ENCODE results near the gene SCLY. TPM values are rescaled to one million over a fixed set of nuclear protein-coding genes. Genes with fewer than 3 reads are reported as not detected.

The SCLY gene
- total and polyA plus RNA-seq, 7 donors = 4.6 to 10.1 (median 6.5) TPM

DNA sequence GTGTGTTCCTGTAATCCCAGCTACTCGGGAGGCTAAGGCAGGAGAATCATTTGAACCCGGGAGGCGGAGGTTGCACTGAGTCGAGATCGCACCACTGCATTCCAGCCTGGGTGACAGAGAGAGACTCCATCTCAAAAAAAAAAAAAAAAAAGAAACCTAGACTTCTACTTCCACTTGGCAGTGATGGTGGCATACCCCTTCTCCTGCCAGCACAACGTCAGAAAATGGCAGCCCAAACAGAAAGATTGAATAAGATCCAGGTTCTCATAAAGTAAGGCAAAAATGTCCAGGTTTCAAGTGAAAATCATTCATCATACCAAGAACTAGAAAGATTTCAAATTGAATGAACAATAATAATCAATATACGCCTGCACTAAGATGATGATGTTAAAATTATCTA is 24.0 kb downstream of the SCLY start:
- H3K36me3 ChIP-seq (ENCODE audit: insufficient read depth in 1 of 2, low read depth in 1 of 2) = peaks cover 3 to 28% of the 10 kb centered on the region in 2 donors
- no peak for ATAC-seq

DNA sequence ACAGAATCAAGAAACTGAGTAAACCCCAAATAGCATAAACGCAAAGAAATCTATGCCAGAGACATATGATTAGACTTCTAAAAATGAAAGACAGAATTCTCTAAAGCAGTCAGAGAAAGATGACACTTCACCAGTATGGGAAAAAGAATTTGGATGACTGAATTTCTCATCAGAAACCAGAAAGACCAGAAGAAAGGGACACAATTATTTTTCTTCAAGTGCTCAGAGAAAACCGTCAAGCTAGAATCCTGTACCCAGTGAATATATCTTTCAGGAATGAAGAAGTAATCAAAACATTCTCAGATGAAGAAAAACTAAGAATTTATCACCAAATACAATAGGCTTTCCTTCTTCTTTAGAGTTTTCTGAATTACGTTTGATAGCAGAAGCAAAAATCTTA is 25.1 kb downstream of the SCLY start:
- 96 to 99% (median 97%) methylated on average over 3 of the region's 3 CpGs for WGBS, 3 donors
- no peak for ATAC-seq
- peaks cover 3 to 28% of the 10 kb centered on the region in 2 donors for H3K36me3 ChIP-seq (ENCODE audit: insufficient read depth in 1 of 2, low read depth in 1 of 2)
- no peaks in the 10 kb centered on the region for H3K4me1 ChIP-seq
- no peak overlapping the region for H3K27ac ChIP-seq
- DNase-seq = no peak
- TF ChIP-seq, protein P1, sequence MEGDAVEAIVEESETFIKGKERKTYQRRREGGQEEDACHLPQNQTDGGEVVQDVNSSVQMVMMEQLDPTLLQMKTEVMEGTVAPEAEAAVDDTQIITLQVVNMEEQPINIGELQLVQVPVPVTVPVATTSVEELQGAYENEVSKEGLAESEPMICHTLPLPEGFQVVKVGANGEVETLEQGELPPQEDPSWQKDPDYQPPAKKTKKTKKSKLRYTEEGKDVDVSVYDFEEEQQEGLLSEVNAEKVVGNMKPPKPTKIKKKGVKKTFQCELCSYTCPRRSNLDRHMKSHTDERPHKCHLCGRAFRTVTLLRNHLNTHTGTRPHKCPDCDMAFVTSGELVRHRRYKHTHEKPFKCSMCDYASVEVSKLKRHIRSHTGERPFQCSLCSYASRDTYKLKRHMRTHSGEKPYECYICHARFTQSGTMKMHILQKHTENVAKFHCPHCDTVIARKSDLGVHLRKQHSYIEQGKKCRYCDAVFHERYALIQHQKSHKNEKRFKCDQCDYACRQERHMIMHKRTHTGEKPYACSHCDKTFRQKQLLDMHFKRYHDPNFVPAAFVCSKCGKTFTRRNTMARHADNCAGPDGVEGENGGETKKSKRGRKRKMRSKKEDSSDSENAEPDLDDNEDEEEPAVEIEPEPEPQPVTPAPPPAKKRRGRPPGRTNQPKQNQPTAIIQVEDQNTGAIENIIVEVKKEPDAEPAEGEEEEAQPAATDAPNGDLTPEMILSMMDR (IDR thresholded peaks at IDR 0.05) = no peak
- no peaks in the 10 kb centered on the region for H3K27me3 ChIP-seq (ENCODE audit: insufficient read depth in 3 of 3, low read length in 2 of 3)
- intact Hi-C loops (cut with DNase I) = no loop called here
- H3K9me3 ChIP-seq = no peaks in the 10 kb centered on the region
- no peak overlapping the region for H3K4me3 ChIP-seq

More for the DNA sequence above, 24.0 kb downstream of the SCLY start:
- no peaks in the 10 kb centered on the region for H3K27me3 ChIP-seq (ENCODE audit: insufficient read depth in 3 of 3, low read length in 2 of 3)
- H3K4me3 ChIP-seq = no peak overlapping the region
- no peaks in the 10 kb centered on the region for H3K4me1 ChIP-seq
- WGBS, 3 donors = 87 to 93% (median 89%) methylated on average over 7 of the region's 7 CpGs
- H3K9me3 ChIP-seq = no peaks in the 10 kb centered on the region
- TF ChIP-seq, protein P1 (IDR thresholded peaks at IDR 0.05) = no peak
- intact Hi-C loops (cut with DNase I) = no loop called here
- DNase-seq = no peak
- no peak overlapping the region for H3K27ac ChIP-seq

DNA sequence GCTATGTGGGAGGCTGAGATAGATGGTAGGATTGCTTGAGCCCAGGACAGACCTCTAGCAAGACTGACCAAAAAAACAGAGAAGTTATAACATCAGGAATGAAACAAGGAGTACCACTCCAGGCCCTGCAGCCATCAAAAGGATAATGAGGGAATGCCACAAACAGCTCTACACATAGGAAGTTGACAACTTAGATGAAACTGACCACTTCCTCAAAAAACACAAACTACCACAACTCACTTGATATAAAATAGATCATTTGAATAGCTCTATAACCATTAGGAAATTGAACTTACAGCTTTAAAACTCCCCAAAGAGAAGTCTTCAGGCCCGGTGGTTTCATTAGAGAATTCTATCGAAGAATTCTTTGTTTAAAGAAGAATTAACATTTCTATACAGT is 26.4 kb downstream of the SCLY start:
- ATAC-seq (no peak), DNase-seq (no peak)
- Histone ChIP-seq H3K27ac (no peak overlapping the region), H3K27me3 (ENCODE audit: insufficient read depth in 3 of 3, low read length in 2 of 3) (no peaks in the 10 kb centered on the region), H3K36me3 (ENCODE audit: insufficient read depth in 1 of 2, low read depth in 1 of 2) (peaks cover 3 to 19% of the 10 kb centered on the region in 2 donors), H3K9me3 (no peaks in the 10 kb centered on the region), H3K4me3 (no peak overlapping the region), H3K4me1 (no peaks in the 10 kb centered on the region)
- intact Hi-C loops (cut with DNase I) = no loop called here
- TF ChIP-seq, protein P1 (IDR thresholded peaks at IDR 0.05) = no peak
- WGBS, 3 donors = 85 to 92% (median 89%) methylated on average over 2 of the region's 2 CpGs

DNA sequence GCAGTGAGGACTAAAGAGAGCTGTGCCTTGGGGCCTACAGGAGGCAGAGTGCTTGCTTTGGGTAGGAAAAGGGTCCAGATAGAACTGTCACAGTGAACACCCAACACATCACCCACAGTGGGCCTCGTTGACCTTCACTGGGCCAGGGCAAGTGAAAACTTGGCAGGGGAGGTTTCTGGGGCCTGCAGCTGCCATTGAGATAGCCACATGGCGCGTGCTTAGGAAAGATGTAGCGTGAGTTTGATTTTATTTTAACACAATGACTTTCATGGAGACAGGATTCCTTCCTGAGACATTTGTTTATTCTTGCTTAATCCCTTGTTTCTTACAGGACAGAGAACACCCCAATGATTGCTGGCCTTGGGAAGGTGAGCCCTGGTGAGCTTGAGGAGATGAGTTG is 30.1 kb downstream of the SCLY start:
- Histone ChIP-seq H3K36me3 (ENCODE audit: insufficient read depth in 1 of 2, low read depth in 1 of 2) (no peaks in the 10 kb centered on the region), H3K27me3 (ENCODE audit: insufficient read depth in 3 of 3, low read length in 2 of 3) (no peaks in the 10 kb centered on the region), H3K4me3 (no peak overlapping the region), H3K4me1 (no peaks in the 10 kb centered on the region), H3K27ac (no peak overlapping the region), H3K9me3 (no peaks in the 10 kb centered on the region)
- 90 to 94% (median 93%) methylated on average over 4 of the region's 4 CpGs for WGBS, 3 donors
- intact Hi-C loops (cut with DNase I) = no loop called here
- no peak for ATAC-seq
- TF ChIP-seq, protein P1 (IDR thresholded peaks at IDR 0.05) = no peak
- DNase-seq = no peak

DNA sequence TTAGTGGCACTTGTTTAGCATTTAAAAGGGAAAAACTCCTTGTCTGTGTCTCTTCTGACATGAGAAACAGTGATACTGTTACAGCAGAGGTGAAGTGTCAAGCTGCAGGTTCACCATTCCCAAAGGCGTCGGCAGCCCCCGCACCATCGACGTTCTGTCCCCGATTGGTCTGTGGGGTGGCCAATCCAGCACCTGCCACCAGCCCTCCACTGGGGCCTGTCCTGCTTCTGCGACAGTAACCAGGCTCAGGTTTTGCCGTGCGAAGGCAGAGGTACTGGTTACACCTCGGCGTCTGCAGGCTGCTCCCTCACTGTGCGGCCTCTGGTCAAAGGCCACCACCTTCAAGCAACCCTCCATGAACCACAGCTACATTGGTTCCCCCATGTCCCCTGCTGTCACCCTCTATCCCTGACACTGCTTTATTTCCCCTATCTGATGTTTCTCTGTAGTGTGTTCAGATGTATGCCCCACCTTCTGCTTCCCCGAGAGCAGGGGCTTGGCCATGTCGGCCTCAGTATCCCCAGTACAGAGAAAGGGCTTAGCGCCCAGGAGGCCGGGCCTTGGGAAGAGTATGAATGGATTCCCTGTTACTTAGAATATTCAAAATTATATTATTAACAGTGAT is 30.7 kb downstream of the SCLY start:
- ATAC-seq = no peak
- H3K9me3 ChIP-seq = no peaks in the 10 kb centered on the region
- TF ChIP-seq, protein P1 (IDR thresholded peaks at IDR 0.05) = no peak
- H3K4me3 ChIP-seq = no peak overlapping the region
- no peak overlapping the region for H3K27ac ChIP-seq
- no peaks in the 10 kb centered on the region for H3K27me3 ChIP-seq (ENCODE audit: insufficient read depth in 3 of 3, low read length in 2 of 3)
- WGBS, 3 donors = 91 to 95% (median 92%) methylated on average over 16 of the region's 16 CpGs
- DNase-seq = no peak
- intact Hi-C loops (cut with DNase I) = no loop called here
- H3K36me3 ChIP-seq (ENCODE audit: insufficient read depth in 1 of 2, low read depth in 1 of 2) = no peaks in the 10 kb centered on the region
- no peaks in the 10 kb centered on the region for H3K4me1 ChIP-seq

Data from psoas muscle (tissue), 8 donors.